ENCODE data around the gene WWC1. TPM values are rescaled to one million over a fixed set of nuclear protein-coding genes. Genes with fewer than 3 reads are reported as not detected.

The WWC1 gene
- 0.33 TPM in 1 of 2 replicates, not detected in the other for total RNA-seq

DNA sequence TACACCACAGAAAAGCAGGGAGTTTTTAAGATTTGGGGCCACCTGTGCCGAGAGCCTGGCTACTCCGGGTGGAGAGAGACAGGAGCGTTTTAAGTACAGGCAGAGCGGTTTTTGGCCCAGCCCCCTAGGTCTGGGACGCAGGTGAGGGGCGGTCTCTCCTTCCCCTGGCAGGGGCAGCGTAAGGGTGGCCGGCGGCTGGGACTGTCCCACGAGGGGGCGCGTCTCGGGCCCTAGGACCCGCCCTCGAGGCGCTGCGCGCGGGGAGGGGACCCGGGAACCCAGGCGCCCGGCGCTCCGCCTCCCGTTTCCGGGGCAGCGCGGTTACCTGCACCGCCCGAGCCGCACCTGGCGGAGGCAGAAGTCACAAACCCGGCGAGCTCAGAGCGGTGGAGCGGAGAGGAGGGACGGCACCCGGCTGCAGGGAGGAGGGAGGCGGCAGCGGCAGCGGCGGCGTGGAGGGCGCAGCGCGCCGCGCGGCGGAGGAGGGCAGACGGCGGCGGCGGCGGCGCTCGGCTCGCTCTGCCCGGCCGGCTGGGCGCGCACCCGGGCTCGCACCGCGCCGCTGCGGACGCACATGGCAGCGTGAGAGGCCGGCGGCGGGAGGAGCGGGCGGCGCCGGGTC, at the start of gene WWC1:
Gene WWC1 (plus strand): TSS at position 304 of the 622 bp plus-strand sequence. CDS start 508 bp downstream, outside the sequence.

GRCh38 chr5:168486136-168486879, 194.9 kb downstream of the WWC1 start, which contains the start of gene RARS1:
TSS of gene RARS1 (plus strand) at chr5:168486471. CDS start at chr5:168486499, 28 bp downstream.

Other genes with a start within 250 kb of the WWC1 start
- gene RARS1, start 194.8 kb downstream of the WWC1 start, total RNA-seq, result 187 and 243 TPM in 2 replicates
- gene FBLL1, start 237.7 kb downstream of the WWC1 start, total RNA-seq, result 0.33 and 0.75 TPM in 2 replicates